Sciatic nerve (tissue), 2 donors: ENCODE measurements around the gene KRTAP10-4. TPM values are rescaled to one million over a fixed set of nuclear protein-coding genes. Genes with fewer than 3 reads are reported as not detected.
"Not testable (repeated sequence)": the region's sequence is repeated elsewhere in the genome, so short reads cannot be mapped to it uniquely, and the experiment has no call there.

Experiments
- ATAC-seq: fragments of 200-7000 bp; cut with Tn5 transposase; one replicate; pipeline ENCODE4 v1.9.1; 2020; ENCODE audit warnings: mild to moderate bottlenecking, moderate library complexity
- DNase-seq: peaks from one replicate; pipeline ENCODE4 v3.0.0-alpha.2; 2020; ENCODE audit warnings: low spot score
- intact Hi-C: fragments of 100-400 bp; cut with DNase I; formaldehyde crosslinking; loops from one replicate; pipeline ENCODE4 v1.14.2; 2022
- total RNA-seq: library from RNA; stranded (reverse); fragmentation: NEBNext Ultra II Directional; extraction: Animal tissue kit (Norgen Biotek cat#: 25700); gene quantifications from one replicate; pipeline ENCODE4 v1.2.1, GENCODE V29; 2021
- donor health status: DM: no; HTN: no; CAD: no.
- donor health status: DM: no; HTN: no; CAD: no.

KRTAP10-4 gene
- total RNA-seq, 1 donor from 2014 or later = not detected

DNA sequence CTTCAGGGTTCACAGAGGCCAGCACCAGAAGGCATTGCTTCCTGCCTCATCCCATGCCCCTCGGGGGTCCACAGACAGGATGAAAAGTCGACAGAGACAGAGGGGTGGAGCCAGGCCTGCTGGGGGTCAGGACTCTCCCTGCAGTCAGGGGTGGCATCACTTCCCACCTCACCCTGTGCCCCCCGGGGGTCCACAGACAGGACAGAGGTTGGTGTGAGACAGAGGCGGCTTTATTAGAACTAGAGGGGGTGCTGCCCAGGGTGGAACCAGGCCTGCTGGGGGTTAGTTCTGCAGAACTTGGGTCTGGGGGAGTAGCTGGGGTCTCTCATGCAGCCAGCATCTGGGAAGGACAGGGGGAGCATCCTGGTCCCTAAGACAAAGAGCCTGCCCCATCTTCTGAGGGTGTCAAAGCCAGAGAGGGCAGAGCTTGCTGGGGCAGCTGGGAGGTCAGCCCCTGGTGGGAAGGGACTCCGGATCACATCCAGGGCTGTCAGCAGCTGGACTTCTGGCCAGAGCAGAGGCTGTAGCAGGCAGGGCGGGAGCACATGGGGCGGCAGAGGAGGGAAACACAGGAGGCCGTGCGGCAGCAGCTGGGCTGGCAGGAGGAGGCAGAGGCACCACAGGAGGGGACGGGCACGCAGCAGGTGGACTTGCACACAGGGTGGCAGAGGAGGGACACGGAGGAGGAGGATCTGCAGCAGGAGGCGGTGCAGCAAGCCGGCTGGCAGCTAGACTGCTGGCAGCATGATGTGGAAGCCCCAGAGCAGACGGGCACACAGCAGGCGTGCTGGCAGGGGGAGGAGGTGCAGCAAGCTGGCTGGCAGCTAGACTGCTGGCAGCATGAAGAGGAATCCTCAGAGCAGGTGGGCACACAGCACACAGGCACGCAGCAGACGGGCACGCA, 17.6 kb downstream of the KRTAP10-4 start:
- intact Hi-C loops, ATAC-seq, DNase-seq: not testable (repeated sequence)

DNA sequence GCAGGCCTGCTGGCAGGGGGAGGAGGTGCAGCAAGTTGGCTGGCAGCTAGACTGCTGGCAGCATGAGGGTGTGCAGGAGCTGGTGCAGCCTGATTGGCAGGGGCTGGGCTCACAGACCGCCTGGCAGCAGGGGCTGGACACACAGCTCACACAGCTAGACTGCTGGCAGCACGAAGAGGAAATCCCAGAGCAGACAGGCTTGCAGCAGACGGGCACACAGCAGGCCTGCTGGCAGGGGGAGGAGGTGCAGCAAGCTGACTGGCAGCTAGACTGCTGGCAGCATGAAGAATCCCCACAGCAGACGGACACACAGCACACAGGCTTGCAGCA, 18.2 kb downstream of the KRTAP10-4 start:
- ATAC-seq, DNase-seq, intact Hi-C loops: not testable (repeated sequence)

DNA sequence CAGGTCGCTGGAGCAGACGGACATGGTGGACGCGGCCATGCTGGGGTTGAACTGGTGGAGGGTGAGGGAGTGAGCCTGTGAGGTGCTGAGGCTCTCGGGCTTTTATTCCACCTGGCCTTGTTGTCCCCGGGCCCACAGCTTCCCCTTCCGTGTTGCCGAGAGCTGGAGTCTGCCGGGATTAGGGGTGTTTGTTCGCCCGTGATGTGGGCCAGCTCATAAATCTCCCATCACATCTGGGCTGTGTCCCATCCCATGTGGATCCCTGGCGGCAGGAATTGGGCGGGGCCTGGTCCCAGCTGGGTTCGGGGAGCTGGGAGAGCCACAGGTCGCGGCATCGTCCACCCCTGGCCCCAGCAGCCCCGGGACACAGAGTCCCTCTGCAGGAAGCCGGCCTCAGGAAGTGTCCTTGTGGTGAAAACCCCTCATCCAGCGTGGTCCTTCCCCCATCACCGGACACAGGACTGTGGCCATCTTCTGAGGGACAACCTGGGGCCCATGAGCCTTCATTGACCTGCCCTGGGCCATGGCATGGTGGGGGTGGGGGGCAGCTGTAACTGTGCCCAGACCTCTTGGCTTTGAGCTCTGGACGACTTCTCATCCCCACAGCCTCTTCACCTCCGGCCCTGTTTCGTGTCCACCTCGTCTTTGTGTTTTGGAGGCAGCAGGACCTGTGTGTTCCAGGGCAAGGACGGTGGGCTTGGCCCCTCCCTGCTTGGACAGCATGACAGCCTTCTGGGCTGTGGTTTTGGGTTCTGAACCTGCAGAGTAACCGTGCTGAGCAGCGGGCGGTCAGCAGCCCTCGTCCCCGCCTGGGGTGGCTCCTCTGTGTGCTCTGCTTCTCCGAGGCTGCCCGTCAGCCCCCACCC, 19.1 kb downstream of the KRTAP10-4 start, which contains the start of gene KRTAP10-6:
TSS of gene KRTAP10-6 (minus strand) at position 60 of the 866 bp plus-strand sequence. CDS start at position 39, 21 bp downstream.
- ATAC-seq = no peak
- no peak for DNase-seq
- intact Hi-C loops = no loop called here

DNA sequence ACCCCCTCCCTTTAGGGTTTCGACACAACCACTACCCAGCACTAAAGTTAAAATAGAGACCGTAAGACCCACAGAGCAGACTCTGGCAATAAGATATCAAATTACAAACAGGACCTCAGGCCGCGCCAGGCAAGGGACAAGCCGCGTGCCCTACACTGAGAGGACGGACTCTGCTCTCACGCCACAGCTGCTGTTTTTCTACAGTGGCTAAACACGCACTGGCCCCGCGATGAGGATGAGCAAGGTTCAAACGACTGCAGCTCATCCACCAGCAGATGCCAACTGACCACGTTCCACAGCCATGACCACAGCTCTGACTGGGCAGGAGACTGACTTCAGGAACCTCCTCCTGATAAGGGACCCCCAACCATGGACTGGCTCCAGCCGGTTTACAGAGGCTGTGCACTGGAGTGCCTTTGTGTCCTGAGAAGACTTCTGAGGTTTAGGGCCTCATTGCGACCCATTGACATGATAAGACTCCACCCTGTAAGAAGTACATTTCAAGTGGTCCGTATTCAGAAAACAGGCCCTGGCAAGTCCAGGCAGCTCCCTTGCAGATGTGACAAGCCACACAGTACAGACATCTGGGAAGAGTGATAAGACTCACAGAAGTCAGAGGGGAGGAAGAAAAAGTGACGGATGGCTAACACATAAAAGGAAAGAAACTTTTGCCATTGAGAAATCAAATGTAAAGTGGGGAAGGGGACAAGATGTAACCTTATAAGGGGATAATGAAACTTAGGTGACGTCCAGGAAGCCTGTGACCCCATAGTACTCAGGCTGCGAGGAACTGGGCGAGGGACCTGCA, 20.3 kb downstream of the KRTAP10-4 start:
- intact Hi-C loops = no loop called here
- ATAC-seq (no peak), DNase-seq (no peak)

DNA sequence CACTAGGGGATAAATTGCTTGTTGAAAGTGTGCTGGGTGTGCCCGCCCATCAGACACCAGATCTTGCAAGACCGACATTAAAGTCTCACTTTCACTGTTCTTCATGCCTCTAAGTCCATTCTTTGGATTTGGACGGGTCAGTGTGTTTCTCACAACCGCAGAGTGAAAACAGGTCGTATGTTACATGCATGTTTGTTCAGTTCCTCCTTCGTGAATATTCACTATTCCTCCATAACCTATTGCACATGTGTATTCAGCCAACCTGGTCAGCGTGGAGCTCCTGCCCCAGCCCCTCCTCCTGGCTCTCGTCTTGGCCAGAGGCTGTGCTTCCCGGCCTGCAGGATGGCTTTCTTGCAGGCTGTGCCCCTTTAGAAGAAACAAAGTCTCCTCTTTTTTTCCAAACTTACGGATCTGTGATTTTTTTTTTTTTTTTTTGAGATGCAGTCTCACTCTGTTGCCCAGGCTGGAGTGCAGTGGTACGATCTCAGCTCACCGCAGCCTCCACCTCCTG, 20.9 kb downstream of the KRTAP10-4 start:
- no peak for DNase-seq
- intact Hi-C loops = no loop called here
- ATAC-seq = no peak

DNA sequence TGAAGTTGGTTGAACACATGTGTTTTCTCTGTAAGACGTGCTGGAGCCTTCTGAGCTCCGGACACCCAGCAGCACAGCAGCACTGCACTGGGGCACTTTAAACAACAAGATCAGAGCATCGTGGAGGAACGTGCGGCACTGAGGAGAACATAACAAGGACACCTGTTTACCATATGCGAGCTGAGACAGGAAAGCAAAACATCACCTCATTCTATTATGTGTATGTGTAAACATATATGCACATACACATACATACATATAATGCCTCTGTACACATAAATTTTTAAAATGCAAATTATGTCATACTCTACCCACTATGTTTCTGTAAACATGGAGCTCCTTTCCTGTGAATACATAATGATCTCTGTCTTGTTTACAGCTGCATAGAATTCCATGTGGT, 22.0 kb downstream of the KRTAP10-4 start:
- ATAC-seq (no peak), DNase-seq (no peak)
- intact Hi-C loops = no loop called here

DNA sequence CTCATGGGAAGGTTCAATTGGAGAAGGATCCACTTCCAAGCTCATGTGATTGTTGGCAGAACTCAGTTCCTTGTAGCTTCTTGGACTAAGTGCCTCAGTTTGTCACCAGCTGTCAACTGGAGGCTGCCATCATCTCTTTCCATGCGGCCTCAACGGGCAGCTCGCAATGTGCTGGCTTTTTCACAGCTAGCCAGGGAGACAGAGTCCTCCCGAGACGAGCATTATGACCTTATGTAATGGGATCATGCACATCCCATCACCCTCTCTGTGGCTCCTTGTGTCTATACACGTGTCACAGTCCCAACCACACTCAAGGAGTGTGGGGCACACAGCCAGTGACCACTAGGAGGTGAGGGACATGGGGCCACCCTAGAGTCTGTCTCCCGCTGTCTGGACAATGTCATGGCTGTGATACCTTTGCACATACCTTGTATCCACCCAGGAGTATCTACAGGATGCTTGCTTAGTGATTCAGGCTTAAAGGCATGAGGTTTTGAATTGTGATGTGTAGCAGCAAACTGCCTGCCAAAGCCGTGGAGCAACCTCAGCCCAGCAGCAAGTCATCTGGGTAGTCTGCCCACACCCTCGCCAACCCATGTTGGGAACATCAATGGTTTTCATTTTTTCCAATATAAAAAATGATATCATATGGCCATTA, 22.7 kb downstream of the KRTAP10-4 start:
- ATAC-seq (no peak), DNase-seq (no peak)

DNA sequence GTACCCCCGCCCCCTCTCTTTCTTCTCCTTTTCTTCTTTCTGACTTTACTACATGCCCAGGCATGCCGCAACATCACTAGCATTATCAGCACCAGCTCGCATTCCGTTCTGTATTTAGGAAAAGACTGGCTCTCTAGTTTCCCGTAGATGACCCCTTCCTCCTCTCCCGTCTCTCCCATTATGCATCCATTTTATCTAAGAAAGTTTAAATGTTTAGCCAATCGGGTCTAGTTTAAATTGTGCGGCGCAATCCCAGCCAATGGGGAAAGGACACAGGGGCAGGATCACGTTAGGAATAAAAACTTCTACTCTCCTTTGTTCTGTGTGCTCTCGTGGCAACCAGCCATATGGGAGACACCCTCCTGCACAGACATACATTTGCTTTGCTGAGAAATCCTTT, 24.5 kb downstream of the KRTAP10-4 start:
- intact Hi-C loops = no loop called here
- DNase-seq = no peak
- no peak for ATAC-seq

More for the DNA sequence above, 22.7 kb downstream of the KRTAP10-4 start:
- intact Hi-C loops = no loop called here

DNA sequence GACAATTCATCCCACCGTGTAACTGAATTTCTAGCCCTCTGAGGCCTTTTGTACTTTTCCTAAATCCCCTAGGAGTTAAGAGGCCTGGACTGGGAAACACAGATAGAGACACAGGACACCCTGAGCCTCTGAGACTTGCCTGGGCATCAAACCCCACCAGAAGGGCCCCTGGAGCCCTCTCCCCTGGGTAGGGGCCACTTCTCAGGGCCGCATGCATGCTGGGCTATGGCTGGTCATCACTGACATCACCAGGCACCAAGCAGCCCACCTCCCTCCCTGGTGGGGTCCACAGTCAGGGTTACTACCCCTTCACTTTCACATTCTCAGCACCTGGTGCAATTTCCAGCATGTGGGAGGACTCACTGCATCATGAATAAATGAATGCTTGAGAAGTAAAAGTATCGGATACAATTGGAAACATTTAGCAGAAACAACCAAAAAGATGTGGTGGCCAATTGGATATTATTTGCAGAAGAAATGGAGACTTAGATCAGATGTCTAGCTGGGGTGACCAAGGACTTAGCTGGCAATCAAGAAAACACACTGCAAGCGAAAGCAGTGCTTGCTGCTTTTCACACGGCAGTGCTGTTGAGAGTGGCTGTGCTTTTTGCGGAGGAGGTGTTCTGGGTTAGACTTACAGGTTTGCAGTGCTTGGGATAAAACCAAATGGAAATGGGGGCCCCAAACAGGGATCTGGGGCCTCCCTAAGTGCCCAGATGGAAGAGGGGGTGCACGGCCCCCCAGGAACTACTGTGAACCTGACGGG, 25.9 kb downstream of the KRTAP10-4 start:
- ATAC-seq (no peak), DNase-seq (no peak)
- intact Hi-C loops = no loop called here

DNA sequence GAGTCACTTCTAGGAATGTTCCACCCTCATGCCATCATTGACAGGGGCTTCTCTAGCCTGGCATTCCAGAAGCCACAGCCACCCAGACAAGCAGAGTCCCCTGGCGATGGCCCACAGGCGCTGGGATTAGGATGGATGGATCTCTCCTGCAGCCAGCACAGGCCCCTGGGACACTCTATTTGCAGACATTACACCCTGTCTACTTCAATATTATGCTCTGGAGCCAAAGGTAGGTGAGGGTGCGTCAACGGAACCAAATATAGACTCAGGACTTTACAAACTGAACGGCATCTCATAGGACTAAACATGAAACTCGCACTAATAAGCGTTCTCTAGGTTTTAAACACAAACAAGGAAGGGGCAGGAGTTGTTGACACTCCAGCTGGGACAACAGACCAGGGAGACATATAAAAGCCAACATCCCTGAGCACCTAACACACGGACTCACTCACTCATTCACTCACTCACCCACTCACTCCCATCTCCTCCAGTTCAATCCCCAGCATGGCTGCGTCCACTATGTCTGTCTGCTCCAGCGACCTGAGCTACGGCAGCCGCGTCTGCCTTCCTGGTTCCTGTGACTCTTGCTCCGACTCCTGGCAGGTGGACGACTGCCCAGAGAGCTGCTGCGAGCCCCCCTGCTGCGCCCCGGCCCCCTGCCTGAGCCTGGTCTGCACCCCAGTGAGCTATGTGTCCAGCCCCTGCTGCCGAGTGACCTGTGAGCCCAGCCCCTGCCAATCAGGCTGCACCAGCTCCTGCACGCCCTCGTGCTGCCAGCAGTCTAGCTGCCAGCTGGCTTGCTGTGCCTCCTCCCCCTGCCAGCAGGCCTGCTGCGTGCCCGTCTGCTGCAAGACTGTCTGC, 26.8 kb downstream of the KRTAP10-4 start, which contains the start of gene KRTAP10-7:
TSS of gene KRTAP10-7 (plus strand) at position 480 of the 861 bp plus-strand sequence. CDS start at position 505, 25 bp downstream.
- DNase-seq, ATAC-seq, intact Hi-C loops: not testable (repeated sequence)

DNA sequence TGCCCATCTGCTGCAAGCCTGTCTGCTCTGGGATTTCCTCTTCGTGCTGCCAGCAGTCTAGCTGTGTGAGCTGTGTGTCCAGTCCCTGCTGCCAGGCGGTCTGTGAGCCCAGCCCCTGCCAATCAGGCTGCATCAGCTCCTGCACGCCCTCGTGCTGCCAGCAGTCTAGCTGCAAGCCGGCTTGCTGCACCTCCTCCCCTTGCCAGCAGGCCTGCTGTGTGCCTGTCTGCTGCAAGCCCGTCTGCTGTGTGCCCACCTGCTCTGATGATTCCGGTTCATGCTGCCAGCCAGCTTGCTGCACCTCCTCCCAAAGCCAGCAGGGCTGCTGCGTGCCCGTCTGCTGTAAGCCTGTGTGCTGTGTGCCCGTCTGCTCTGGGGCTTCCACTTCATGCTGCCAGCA, 27.6 kb downstream of the KRTAP10-4 start:
- DNase-seq, intact Hi-C loops, ATAC-seq: not testable (repeated sequence)

DNA sequence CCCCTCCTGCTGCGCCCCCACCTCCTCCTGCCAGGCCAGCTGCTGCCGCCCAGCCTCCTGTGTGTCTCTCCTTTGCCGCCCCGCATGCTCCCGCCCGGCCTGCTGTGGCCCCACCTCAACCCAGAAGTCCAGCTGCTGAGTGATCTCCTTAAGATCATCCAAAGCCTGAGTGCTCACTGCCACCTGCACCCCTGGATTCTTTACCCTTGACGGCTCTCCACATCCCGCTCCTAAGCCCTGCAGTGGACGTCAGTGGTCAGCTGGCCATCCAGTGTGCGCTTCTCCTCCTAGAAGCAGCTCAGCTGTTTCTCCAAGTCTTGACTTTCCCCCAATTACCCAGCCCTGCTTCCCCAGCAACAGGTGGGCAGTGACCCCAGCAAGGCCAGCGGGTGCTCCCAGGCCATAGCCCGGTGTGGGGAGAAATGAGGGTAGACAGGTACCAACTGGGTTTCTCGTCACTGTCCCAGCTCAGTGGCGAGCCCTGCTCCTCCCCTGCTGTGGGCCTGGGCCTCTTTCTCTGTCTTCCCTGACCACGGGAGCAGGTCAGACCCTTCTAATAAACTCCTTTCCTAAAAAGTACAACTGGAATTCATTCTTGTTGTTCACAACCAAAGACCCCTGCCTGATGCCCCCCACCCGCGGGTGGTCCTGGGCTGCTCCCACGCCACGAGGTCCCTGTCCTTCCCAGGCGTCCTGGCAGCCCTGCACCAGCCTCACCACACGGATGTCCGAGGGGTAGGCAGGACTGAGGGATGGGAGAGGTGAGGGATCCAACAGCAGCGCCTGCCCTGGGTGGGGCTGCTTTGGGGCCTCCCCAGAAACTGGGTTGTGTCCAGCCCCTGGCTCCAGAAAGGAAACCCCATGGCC, 28.3 kb downstream of the KRTAP10-4 start:
- no peak for DNase-seq
- no peak for ATAC-seq
- intact Hi-C loops = no loop called here

DNA sequence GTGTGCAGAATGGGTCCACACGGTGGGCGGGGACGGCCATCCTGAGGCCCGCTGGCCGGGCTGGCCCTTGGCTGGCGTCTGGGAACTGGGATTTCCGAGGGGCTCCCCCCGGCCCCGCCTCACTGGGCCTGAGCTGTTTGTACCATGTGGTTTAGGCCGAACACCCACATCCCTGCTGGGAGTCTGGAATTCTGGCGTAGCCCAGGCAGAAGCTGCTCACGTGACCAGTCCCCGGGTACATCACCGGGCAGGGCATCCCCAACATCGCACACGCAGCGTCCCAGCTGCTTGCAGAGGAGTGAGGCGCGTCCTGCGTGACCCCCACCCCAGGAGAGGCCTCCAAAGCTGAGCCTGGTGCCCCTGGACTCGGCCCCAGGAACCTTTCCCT, 28.9 kb downstream of the KRTAP10-4 start:
- DNase-seq (no peak), ATAC-seq (no peak)
- intact Hi-C loops = no loop called here

DNA sequence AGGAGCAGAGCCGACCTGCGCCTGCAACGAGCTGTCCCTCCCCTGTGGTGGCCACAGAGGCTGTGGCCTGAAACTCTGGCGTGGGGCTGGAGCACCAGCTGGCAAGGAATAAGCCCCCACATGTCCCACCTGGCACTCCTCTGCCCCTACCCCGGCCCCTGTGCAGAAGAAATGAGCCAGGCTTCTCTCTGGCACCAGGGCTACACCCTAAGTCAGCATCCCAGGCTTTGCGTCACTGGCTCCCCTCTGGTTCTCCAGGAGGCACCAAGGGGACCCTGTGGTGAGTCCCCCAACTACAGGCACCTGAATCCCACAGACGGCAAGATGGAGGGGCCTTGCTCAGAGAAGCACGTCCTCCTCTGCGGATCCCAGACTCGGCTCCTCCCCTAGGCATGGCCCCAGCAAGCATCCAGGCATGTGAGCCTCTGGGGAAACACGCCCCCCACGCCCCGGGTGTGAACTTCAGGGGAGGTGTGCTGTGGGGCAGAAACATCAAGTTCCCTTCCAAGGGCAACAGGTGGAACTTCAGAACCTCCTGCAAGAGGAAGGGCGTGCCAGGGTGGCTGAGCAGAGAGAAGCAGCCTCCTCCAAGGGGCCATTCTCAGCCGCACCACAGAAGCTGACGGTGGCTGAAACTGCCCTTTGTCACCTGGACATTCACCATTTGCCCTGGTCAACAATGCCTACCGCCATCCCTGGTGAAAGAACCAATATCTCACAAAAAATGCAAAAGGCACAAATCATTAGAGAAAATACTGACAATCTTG, 29.8 kb downstream of the KRTAP10-4 start:
- no peak for DNase-seq
- intact Hi-C loops = no loop called here

DNA sequence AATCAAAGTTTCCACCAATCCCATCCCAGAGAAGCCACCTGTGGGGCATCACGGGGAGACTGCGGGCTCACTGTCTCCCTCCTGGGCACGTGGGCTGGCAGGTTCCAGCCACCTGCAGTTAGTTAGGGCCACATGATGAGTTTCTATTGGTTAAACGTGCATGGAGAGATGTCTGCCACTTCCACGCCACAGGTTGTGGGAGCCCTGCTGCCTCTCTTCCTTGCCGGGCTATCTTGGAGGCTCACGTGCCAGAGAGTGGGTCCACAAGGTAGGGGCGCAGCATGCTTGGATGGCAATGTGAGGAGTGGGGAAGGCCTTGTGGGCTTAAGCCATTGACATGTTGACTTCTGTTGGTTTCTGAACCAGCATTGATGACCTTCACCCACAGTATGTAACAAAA, 30.4 kb downstream of the KRTAP10-4 start:
- ATAC-seq = no peak
- intact Hi-C loops = no loop called here
- DNase-seq = no peak

More for the DNA sequence above, 29.8 kb downstream of the KRTAP10-4 start:
- no peak for ATAC-seq
